ENCODE measurements around the gene RUSC2.

DNA sequence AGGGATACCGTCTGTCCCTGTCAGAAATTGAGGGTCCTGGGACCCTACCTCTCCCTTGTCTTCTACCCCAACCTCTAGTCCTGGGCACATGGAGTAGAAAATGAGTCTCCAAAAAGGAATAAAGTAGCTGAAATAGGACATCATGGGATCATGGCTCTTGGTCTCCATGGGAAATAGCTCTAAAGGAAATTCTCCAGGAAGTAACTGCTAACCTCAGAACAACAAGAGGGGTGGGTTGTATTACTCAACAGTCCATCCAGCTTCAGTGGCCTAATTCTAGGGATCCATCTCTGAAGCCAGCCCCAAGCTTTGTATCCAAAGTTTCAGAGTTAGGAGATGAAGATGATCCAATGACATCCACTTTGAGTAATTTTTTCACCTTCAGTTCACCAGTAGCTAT, 11.0 kb upstream of the RUSC2 start:
- TF ChIP-seq, protein P1, sequence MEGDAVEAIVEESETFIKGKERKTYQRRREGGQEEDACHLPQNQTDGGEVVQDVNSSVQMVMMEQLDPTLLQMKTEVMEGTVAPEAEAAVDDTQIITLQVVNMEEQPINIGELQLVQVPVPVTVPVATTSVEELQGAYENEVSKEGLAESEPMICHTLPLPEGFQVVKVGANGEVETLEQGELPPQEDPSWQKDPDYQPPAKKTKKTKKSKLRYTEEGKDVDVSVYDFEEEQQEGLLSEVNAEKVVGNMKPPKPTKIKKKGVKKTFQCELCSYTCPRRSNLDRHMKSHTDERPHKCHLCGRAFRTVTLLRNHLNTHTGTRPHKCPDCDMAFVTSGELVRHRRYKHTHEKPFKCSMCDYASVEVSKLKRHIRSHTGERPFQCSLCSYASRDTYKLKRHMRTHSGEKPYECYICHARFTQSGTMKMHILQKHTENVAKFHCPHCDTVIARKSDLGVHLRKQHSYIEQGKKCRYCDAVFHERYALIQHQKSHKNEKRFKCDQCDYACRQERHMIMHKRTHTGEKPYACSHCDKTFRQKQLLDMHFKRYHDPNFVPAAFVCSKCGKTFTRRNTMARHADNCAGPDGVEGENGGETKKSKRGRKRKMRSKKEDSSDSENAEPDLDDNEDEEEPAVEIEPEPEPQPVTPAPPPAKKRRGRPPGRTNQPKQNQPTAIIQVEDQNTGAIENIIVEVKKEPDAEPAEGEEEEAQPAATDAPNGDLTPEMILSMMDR (conservative IDR thresholded peaks at IDR 0.05), result no peak
- TF ChIP-seq EZH2 (IDR thresholded peaks at IDR 0.05; ENCODE audit: low read depth), result no peak

All from PC-9 (cell line).